Common myeloid progenitor, CD34-positive (primary cell): Measurements from ENCODE around the gene ATXN2.
"Not testable (repeated sequence)": the region's sequence is repeated elsewhere in the genome, so short reads cannot be mapped to it uniquely, and the experiment has no call there.

ENCODE experiments used
- CTCF ChIA-PET: fragments of 350-600 bp; sonication (Branson Sonifier 250); formaldehyde crosslinking; loops from one replicate; lab custom pipeline; 2021; ENCODE audit warnings: antibody characterized with exemption; lab: Charles Lee
- POLR2A ChIA-PET: fragments of 350-600 bp; sonication (Branson Sonifier 250); formaldehyde crosslinking; loops from one replicate; lab custom pipeline; 2021; ENCODE audit warnings: antibody characterized with exemption; lab: Charles Lee
- DNase-seq, 3 donors: peaks; one replicate each; pipeline versions ENCODE4 v3.0.0 to v3.0.0-alpha.2; 2013
- H3K27ac ChIP-seq, 2 experiments: 1 replicate in 1 of 2; 2 replicates in 1 of 2; pipeline ENCODE4 v1.7.0; 2013; ENCODE audit warnings: inconsistent platforms in 2 of 2, low read length in 2 of 2, mild to moderate bottlenecking in 2 of 2, low read depth in 1 of 2, moderate library complexity in 1 of 2; ENCODE audit not compliant: severe bottlenecking in 2 of 2, insufficient read depth in 1 of 2, poor library complexity in 1 of 2
- H3K27me3 ChIP-seq, 5 experiments: replicated peaks in 2 of 5; 1 replicate in 3 of 5; 2 replicates in 2 of 5; pipeline versions ENCODE4 v1.6.1 to v1.7.0; 2013; ENCODE audit warnings: low read length in 4 of 5, mild to moderate bottlenecking in 2 of 5, moderate library complexity in 2 of 5, inconsistent platforms in 1 of 5; ENCODE audit not compliant: insufficient read depth in 5 of 5, control insufficient read depth in 4 of 5
- H3K36me3 ChIP-seq, 4 experiments: 1 replicate in 2 of 4; 2 replicates in 2 of 4; pipeline versions ENCODE4 v1.6.1 to v1.7.0; 2013; ENCODE audit warnings: low read length in 3 of 4, control low read depth in 1 of 4, mild to moderate bottlenecking in 1 of 4; ENCODE audit not compliant: control insufficient read depth in 4 of 4, insufficient read depth in 4 of 4
- H3K4me1 ChIP-seq, 4 experiments: 1 replicate in 3 of 4; 2 replicates in 1 of 4; pipeline versions ENCODE4 v1.6.1 to v1.7.1; 2013; ENCODE audit warnings: low read length in 3 of 4, mild to moderate bottlenecking in 3 of 4, control low read depth in 1 of 4, inconsistent platforms in 1 of 4, moderate library complexity in 1 of 4; ENCODE audit not compliant: control insufficient read depth in 4 of 4, insufficient read depth in 4 of 4; ENCODE audit errors: control extremely low read depth in 1 of 4
- H3K4me3 ChIP-seq, 7 experiments: 1 replicate in 4 of 7; 2 replicates in 3 of 7; pipeline versions ENCODE4 v1.5.1 to v1.7.0; 2013; ENCODE audit warnings: mild to moderate bottlenecking in 7 of 7, low read length in 6 of 7, moderate library complexity in 6 of 7, inconsistent platforms in 2 of 7, low read depth in 2 of 7, control low read depth in 1 of 7; ENCODE audit not compliant: insufficient read depth in 4 of 7, control insufficient read depth in 1 of 7; ENCODE audit errors: extremely low read depth in 1 of 7
- H3K9me3 ChIP-seq, 5 experiments: 1 replicate in 4 of 5; 2 replicates in 1 of 5; pipeline versions ENCODE4 v1.6.1 to v1.7.1; 2013; ENCODE audit warnings: low read length in 4 of 5, mild to moderate bottlenecking in 2 of 5, inconsistent platforms in 1 of 5, low read depth in 1 of 5, moderate library complexity in 1 of 5; ENCODE audit not compliant: control insufficient read depth in 4 of 5, insufficient read depth in 2 of 5; ENCODE audit errors: control extremely low read depth in 1 of 5
- WGBS: methylation state at CpG from one replicate; pipeline ENCODE4 v1.1.5; 2013; ENCODE audit not compliant: insufficient coverage; 5-methylcytosine and 5-hydroxymethylcytosine counted together

The ATXN2 gene

GRCh38 chr12:111574797-111575443 lies 24.2 kb downstream of the ATXN2 start:
- H3K9me3 ChIP-seq: no peaks in the 10 kb centered on the region
- CTCF ChIA-PET: interaction anchor here (0.8 to 2.0 kb wide), 4 partner anchors 8 to 31 kb away, joined by 3 to 5 read pairs (median 4); no protein-coding TSS in a partner anchor
- DNase-seq: no peak
- H3K4me1 ChIP-seq: peaks cover 8 to 17% (median 10%) of the 10 kb centered on the region in 4 experiments
- H3K27ac ChIP-seq: peak overlapping the region in 1 of 2 experiments; percentile 1
- POLR2A ChIA-PET: no interaction called here
- H3K27me3 ChIP-seq: no peaks in the 10 kb centered on the region
- H3K4me3 ChIP-seq: no peak overlapping the region
- peaks cover 0 to 4% (median 1%) of the 10 kb centered on the region in 4 experiments for H3K36me3 ChIP-seq
- 93% methylated on average over 3 of the region's 7 CpGs for WGBS

- WGBS: 100% methylated on average over 1 of the region's 1 CpG
- Histone ChIP-seq H3K4me1 (peaks cover 10 to 12% (median 11%) of the 10 kb centered on the region in 4 experiments), H3K36me3 (peaks cover 0 to 4% (median under 1%) of the 10 kb centered on the region in 4 experiments), H3K27me3 (no peaks in the 10 kb centered on the region), H3K4me3 (no peak overlapping the region), H3K9me3 (no peaks in the 10 kb centered on the region), H3K27ac (no peak overlapping the region)
- POLR2A ChIA-PET: no interaction called here
- CTCF ChIA-PET: interaction anchor here (2.0 kb wide), 1 partner anchor 11 kb away, joined by 5 read pairs; no protein-coding TSS in a partner anchor
- no peak for DNase-seq
Measured at GRCh38 chr12:111573476-111573875, 25.6 kb downstream of the ATXN2 start.

GRCh38 chr12:111570084-111570961 lies 28.8 kb downstream of the ATXN2 start:
- Histone ChIP-seq H3K9me3 (no peaks in the 10 kb centered on the region), H3K36me3 (peaks cover 0 to 4% (median 3%) of the 10 kb centered on the region in 4 experiments), H3K4me1 (peaks cover 6 to 12% (median 10%) of the 10 kb centered on the region in 4 experiments), H3K27ac (no peak overlapping the region), H3K4me3 (peak overlapping the region in 2 of 7 experiments; percentile 8 to 17), H3K27me3 (no peaks in the 10 kb centered on the region)
- ChIA-PET POLR2A (no interaction called here), CTCF (interaction anchor here (1.1 to 1.3 kb wide), 2 partner anchors 9 to 10 kb away, joined by 3 to 4 read pairs; no protein-coding TSS in a partner anchor)
- DNase-seq: no peak
- 46% methylated on average over 7 of the region's 9 CpGs for WGBS

- CTCF ChIA-PET: no interaction called here
- H3K27me3 ChIP-seq: no peaks in the 10 kb centered on the region
- no peak overlapping the region for H3K27ac ChIP-seq
- H3K4me1 ChIP-seq: peaks cover 6 to 12% (median 10%) of the 10 kb centered on the region in 4 experiments
- DNase-seq: no peak
- 96% methylated on average over 3 of the region's 6 CpGs for WGBS
- H3K9me3 ChIP-seq: no peaks in the 10 kb centered on the region
- no peak overlapping the region for H3K4me3 ChIP-seq
- POLR2A ChIA-PET: no interaction called here
- H3K36me3 ChIP-seq: peaks cover 0 to 4% (median 3%) of the 10 kb centered on the region in 4 experiments
Measured at GRCh38 chr12:111569363-111570083, 29.6 kb downstream of the ATXN2 start.

GRCh38 chr12:111560844-111561243 lies 38.3 kb downstream of the ATXN2 start:
- CTCF ChIA-PET: interaction anchor here (1.0 kb wide), 1 partner anchor 10 kb away, joined by 4 read pairs; no protein-coding TSS in a partner anchor
- POLR2A ChIA-PET, H3K27ac ChIP-seq, H3K9me3 ChIP-seq, H3K27me3 ChIP-seq, DNase-seq, H3K36me3 ChIP-seq, H3K4me3 ChIP-seq: not testable (repeated sequence)
- H3K4me1 ChIP-seq: peaks cover 2 to 23% (median 6%) of the 10 kb centered on the region in 4 experiments
- WGBS: 100% methylated on average over 7 of the region's 10 CpGs

- Histone ChIP-seq H3K27ac (peak overlapping the region in 1 of 2 experiments; percentile 81), H3K27me3 (no peaks in the 10 kb centered on the region), H3K4me1 (peaks cover 2 to 17% (median 4%) of the 10 kb centered on the region in 4 experiments), H3K9me3 (peaks cover 0 to 4% (median 0%) of the 10 kb centered on the region in 5 experiments), H3K36me3 (peaks cover 0 to 11% (median 6%) of the 10 kb centered on the region in 4 experiments), H3K4me3 (no peak overlapping the region)
- WGBS: 90% methylated on average over 2 of the region's 3 CpGs
- CTCF ChIA-PET: interaction anchor here (0.5 to 1.4 kb wide), 2 partner anchors 11 to 44 kb away, joined by 3 to 6 read pairs; no protein-coding TSS in a partner anchor
- DNase-seq: no peak
- POLR2A ChIA-PET: interaction anchor here (0.6 kb wide), 1 partner anchor 156 kb away, joined by 5 read pairs; no protein-coding TSS in a partner anchor
Measured at GRCh38 chr12:111558107-111558376, 41.1 kb downstream of the ATXN2 start.
